Breast epithelium (tissue), 3 donors: Measurements from ENCODE around the gene ZHX3.

Experiments
- CTCF ChIP-seq, 3 donors: fragments of 450-650 bp; IDR thresholded peaks; one replicate each; pipeline ENCODE4 v1.5.1; 2016 to 2017; ENCODE audit warnings: antibody characterized with exemption in 3 of 3, mild to moderate bottlenecking in 3 of 3, moderate library complexity in 3 of 3
- POLR2A ChIP-seq: fragments of 450-650 bp; IDR thresholded peaks from one replicate; pipeline ENCODE4 v1.6.1; 2016; ENCODE audit warnings: antibody characterized with exemption, mild to moderate bottlenecking, moderate library complexity
- POLR2AphosphoS5 ChIP-seq, 3 donors: sonication (generic); formaldehyde crosslinking; IDR thresholded peaks; one replicate each; pipeline ENCODE4 v1.6.1; 2017; ENCODE audit warnings: antibody characterized with exemption in 3 of 3

GRCh38 chr20:41133709-41134361 lies 183.7 kb downstream of the ZHX3 start:
- TF ChIP-seq CTCF (IDR thresholded peaks at IDR 0.05) (no peak), POLR2AphosphoS5 (IDR thresholded peaks at IDR 0.05) (no peak), POLR2A (no peak)
